Suppressor macrophage treated with lipopolysaccharide for 1 hour (primary cell): Measurements from ENCODE around the gene PPP2R3B.

Experiments used
- DNase-seq, 3 donors: peaks; one replicate each; pipeline ENCODE4 v3.0.0-alpha.2; 2020 to 2022

The PPP2R3B gene

GRCh38 chrX:369563-370101 is 17.1 kb downstream of the PPP2R3B start:
- DNase-seq: no peak

GRCh38 chrX:368811-369562 is 17.7 kb downstream of the PPP2R3B start:
- DNase-seq: no peak

- DNase-seq: no peak
Measured at GRCh38 chrX:367866-368265, 18.8 kb downstream of the PPP2R3B start.

GRCh38 chrX:367349-367748 is 19.4 kb downstream of the PPP2R3B start:
- no peak for DNase-seq

GRCh38 chrX:363621-364375 is 22.9 kb downstream of the PPP2R3B start:
- no peak for DNase-seq

GRCh38 chrX:362937-363620 is 23.6 kb downstream of the PPP2R3B start:
- DNase-seq: no peak

- DNase-seq: no peak
Measured at GRCh38 chrX:362351-362750, 24.4 kb downstream of the PPP2R3B start.

- no peak for DNase-seq
Measured at GRCh38 chrX:361231-362145, 25.2 kb downstream of the PPP2R3B start.

- no peak for DNase-seq
Measured at GRCh38 chrX:360496-361150, 26.1 kb downstream of the PPP2R3B start.

- DNase-seq: no peak
Measured at GRCh38 chrX:358651-359143, 28.0 kb downstream of the PPP2R3B start.

GRCh38 chrX:357693-358471 is 28.8 kb downstream of the PPP2R3B start:
- peak; percentile 56 to 69 (median 63) for DNase-seq

- no peak for DNase-seq
Measured at GRCh38 chrX:357035-357692, 29.5 kb downstream of the PPP2R3B start.

- no peak for DNase-seq
Measured at GRCh38 chrX:356385-357034, 30.2 kb downstream of the PPP2R3B start.

- no peak for DNase-seq
Measured at GRCh38 chrX:355329-356050, 31.2 kb downstream of the PPP2R3B start.

- DNase-seq: no peak
Measured at GRCh38 chrX:353566-354535, 32.9 kb downstream of the PPP2R3B start.

GRCh38 chrX:352582-353314 is 34.0 kb downstream of the PPP2R3B start:
- no peak for DNase-seq

- no peak for DNase-seq
Measured at GRCh38 chrX:352181-352580, 34.5 kb downstream of the PPP2R3B start.
